HepG2 (cell line): ENCODE measurements around the gene CDC42BPG. TPM values are rescaled to one million over a fixed set of nuclear protein-coding genes. Genes with fewer than 3 reads are reported as not detected.

ENCODE experiments used
- CENPX ChIP-seq: sonication (generic); formaldehyde crosslinking; IDR thresholded peaks from 2 replicates; pipeline ENCODE4 v1.9.0; 2021; ENCODE audit warnings: mild to moderate bottlenecking, missing genetic modification reagents, moderate library complexity
- GZF1 ChIP-seq: sonication (generic); formaldehyde crosslinking; IDR thresholded peaks from 2 replicates; pipeline ENCODE4 v1.5.1; 2020; ENCODE audit warnings: mild to moderate bottlenecking, missing genetic modification reagents
- HNRNPLL ChIP-seq: fragments of 200-400 bp; formaldehyde crosslinking; IDR thresholded peaks from 2 replicates; pipeline ENCODE4 v1.6.1; 2017; ENCODE audit warnings: mild to moderate bottlenecking, low read depth, low read length; ENCODE audit not compliant: poor library complexity, severe bottlenecking
- TBL1XR1 ChIP-seq: fragments of 150-350 bp; IDR thresholded peaks from 2 replicates; pipeline ENCODE4 v1.6.1; 2014; ENCODE audit warnings: borderline replicate concordance, low read length; ENCODE audit not compliant: partially characterized antibody
- XBP1 ChIP-seq: sonication (generic); formaldehyde crosslinking; IDR thresholded peaks from 2 replicates; pipeline ENCODE4 v1.5.0; 2020; ENCODE audit warnings: missing genetic modification reagents
- ZBTB44 ChIP-seq: sonication (generic); formaldehyde crosslinking; IDR thresholded peaks from 2 replicates; pipeline ENCODE4 v1.4.0; 2020; ENCODE audit warnings: missing genetic modification reagents
- ZEB1 ChIP-seq: IDR thresholded peaks from 2 replicates; pipeline ENCODE4 v1.6.1; 2012; ENCODE audit warnings: mild to moderate bottlenecking, low read depth, inconsistent platforms; ENCODE audit not compliant: insufficient replicate concordance
- ZMYM2 ChIP-seq: sonication (generic); formaldehyde crosslinking; IDR thresholded peaks from 2 replicates; pipeline ENCODE4 v1.8.0; 2022; ENCODE audit warnings: mild to moderate bottlenecking, missing genetic modification reagents
- ZNF18 ChIP-seq: sonication (generic); formaldehyde crosslinking; IDR thresholded peaks from 2 replicates; pipeline ENCODE4 v1.8.0; 2022; ENCODE audit warnings: mild to moderate bottlenecking, missing genetic modification reagents; ENCODE audit not compliant: insufficient replicate concordance
- ZNF282 ChIP-seq: fragments of 450-650 bp; IDR thresholded peaks from 2 replicates; pipeline ENCODE4 v1.6.1; 2018; ENCODE audit not compliant: partially characterized antibody
- ZNF318 ChIP-seq: sonication (generic); formaldehyde crosslinking; IDR thresholded peaks from 2 replicates; pipeline ENCODE4 v1.4.0; 2020; ENCODE audit warnings: mild to moderate bottlenecking, missing genetic modification reagents
- ZNF703 ChIP-seq: sonication (generic); formaldehyde crosslinking; IDR thresholded peaks from 2 replicates; pipeline ENCODE4 v1.5.1; 2020; ENCODE audit warnings: missing genetic modification reagents, mild to moderate bottlenecking, moderate library complexity, borderline replicate concordance
- polyA plus RNA-seq, 8 experiments: library from polyadenylated mRNA; depleted of rRNA in 3 of 8; stranded (reverse) in 7 of 8; unstranded in 1 of 8; fragments of >200 nt; fragmentation: Illumina TruSeq in 4 of 8; extraction: Trizol in 4 of 8; gene quantifications; 2 replicates each; pipeline versions ENCODE4 v1.2.1 to v1.2.3, GENCODE V29; 2011 to 2016; ENCODE audit warnings: low read depth in 4 of 8, missing spikeins in 1 of 8, mixed read lengths in 1 of 8; ENCODE audit not compliant: insufficient read depth in 1 of 8
- total RNA-seq, 5 experiments: library from RNA; depleted of rRNA; stranded (reverse); fragments of >200 nt; fragmentation: Illumina TruSeq; extraction: Trizol; gene quantifications; 2 replicates each; pipeline ENCODE4 v1.2.3, GENCODE V29; 2016; ENCODE audit warnings: low read depth in 1 of 5

CDC42BPG gene
- total and polyA plus RNA-seq, 2 of the 13 experiments (the other 11 are each of a cell fraction or from before 2014, with no cell fraction given): 0.55 to 1.4 TPM

- TF ChIP-seq HNRNPLL (no peak), ZNF18 (CRISPR knock-in tag) (no peak), ZEB1 (no peak), ZBTB44 (CRISPR knock-in tag) (no peak), TBL1XR1 (no peak), ZNF282 (no peak), GZF1 (CRISPR knock-in tag) (no peak), ZNF703 (CRISPR knock-in tag) (no peak), ZMYM2 (CRISPR knock-in tag) (peak; percentile 29; the same call in 1 of the 2 replicates), CENPX (no peak), ZNF318 (0 out of 2 replicates have a peak, but pooled peaks have one; percentile 52), XBP1 (CRISPR knock-in tag) (no peak)
Observed at GRCh38 chr11:64888729-64889511, 44.5 kb upstream of the CDC42BPG start (continued).
